MV-4-11 (cell line): Measurements from ENCODE around the gene SPTY2D1.
"Not testable (repeated sequence)": the region's sequence is repeated elsewhere in the genome, so short reads cannot be mapped to it uniquely, and the experiment has no call there.

Experiments used
- DNase-seq: peaks from one replicate; lab custom pipeline; 2025; lab: John Stamatoyannopoulos, UW

SPTY2D1 gene

DNA sequence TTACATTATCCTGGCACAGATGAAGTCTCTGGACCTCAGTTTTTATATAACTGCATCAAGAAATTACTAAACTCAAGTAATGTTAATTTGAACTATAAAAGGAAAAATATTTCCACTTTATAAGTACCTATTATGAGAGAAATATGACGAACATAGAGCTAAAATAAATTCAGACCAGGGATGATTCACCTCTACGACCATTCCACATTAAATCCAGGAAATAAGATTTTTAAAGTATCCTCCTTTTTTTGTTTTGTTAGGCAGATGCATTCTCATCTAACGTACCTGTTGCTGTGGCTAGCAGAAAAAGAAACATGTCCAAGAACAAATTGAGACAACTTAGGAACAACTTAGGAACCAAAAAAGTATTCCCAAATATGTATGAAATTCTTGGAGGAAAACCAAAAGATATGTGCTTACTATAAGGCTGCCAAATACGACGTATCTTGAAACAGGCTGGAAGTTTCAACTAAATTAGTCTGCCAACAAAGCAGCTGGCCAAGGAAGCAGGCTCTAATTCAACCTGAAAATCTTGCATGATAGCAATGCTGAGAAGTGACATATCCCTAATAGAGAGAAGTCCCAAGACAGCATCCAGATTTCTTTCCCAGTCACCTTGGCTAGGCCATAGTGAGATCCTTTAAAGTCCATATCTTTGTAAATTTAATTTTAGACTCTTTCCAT, 15.7 kb downstream of the SPTY2D1 start:
- DNase-seq: no peak

DNA sequence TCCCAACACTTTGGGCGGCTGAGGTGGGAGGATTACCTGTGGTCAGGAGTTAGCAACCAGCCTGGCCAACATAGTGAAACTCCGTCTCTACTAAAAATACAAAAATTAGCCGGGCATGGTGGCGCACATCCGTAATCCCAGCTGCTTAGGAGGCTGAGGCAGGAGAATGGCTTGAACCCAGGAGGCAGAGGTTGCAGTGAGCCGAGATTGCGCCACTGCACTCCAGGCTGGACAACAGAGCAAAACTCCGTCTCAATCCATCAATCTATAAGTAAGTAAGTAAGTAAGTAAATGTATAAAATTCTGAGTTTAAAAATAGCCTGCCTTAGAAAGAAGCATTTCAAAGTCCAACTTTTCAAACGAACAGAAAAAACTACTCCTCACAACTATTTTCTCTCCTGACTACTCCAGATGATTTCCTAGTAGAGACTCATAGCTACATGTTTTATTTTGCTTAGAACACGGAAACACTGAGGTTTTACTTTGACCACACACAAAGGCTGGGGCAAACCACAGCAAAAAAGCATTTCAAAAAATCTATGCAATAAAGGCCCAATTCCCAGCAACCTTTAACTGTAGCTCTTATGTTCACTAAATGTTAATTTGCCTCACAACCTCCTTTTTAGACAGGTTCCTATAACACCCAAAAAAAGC, 16.3 kb downstream of the SPTY2D1 start:
- peak; percentile 80 for DNase-seq

DNA sequence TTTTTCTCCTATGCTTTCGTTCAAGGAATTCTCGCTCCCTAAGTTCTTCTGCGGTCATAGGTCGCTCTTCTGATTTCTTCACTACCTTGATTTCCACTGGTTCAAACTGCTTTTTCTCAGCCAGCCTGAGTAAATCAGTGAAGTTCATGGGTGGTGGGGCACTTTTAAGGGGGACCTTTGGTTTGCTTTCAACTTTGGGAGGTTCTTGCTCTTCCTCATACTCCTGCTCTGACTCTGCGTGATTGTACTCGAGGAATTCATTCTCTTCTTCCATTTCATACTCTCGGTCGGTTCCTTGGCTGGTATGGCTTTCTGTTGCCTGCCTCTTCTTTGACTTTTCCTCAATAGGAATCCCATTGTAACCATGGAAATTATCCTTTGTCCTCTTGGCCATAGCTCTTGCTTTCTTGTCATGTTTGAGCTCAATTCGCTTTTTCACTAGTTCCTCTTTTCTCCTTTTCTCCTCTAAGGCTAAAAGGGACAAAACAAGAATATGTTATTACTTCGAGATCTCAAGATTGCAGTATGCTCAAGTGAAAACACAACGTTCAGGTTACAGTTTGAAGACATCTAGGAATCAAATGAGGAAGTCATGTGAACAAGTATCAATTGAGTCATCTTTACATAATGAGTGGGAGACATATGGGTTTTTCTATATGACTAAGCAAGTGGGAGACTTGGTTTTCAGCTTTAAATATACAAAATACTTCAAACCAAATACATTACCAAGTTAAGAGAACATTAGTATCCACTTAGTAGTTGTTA, 18.3 kb downstream of the SPTY2D1 start:
- peak; percentile 95 for DNase-seq

DNA sequence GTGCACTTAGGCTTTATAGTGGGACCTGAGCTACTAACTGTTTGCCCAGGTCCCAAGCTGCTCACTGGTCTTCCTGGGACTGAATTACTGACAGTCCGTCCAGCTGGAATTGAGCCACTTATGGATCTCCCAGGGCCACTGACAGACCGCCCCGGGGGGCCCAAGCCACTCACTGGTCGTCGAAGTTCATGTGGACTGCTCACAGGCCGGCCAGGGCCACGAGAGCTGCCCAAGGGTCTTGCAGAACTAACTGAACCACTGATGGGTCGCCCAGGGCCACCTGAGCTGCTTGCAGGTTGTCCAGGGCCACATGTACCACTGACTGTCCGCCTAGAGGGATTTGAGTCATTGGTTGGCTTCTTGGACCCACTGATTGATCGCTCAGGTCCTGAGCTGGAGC, 19.5 kb downstream of the SPTY2D1 start:
- no peak for DNase-seq

DNA sequence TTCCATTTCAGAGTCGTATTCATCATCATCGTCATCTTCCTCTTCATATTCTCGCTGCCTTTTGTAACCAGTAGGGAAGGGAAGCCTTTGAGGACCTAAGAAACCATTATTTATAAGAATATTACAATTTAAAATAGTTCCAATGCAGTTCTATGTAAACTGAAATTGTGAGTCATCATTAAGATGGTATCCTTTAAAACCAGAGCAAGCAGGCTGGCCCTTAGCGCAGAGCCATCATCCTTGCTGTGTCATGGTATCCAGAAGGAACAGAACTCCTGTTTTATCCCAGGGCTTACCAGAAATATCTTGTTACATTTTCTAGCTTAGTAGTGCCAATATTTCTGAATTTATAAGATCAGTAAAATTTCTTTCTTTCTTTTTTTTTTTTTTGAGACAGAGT, 21.7 kb downstream of the SPTY2D1 start:
- DNase-seq: no peak

DNA sequence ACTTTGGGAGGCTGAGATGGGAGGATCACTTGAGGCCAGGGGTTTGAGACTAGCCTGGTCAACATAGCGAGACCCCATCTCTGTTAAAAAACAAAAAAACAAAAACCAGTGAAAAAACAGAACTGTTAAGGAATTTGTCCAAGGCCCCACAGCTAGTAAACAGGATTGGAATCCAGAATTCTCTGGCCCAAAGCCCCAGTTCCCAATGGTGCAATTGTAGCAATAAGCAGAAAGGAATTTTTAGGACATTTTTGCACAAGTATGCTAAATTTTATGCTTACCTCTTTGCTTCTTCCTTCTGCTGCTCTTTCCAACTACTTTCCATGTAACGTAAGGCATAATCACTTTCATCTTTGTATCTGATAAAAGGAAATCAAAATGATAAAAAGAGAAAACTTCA, 22.9 kb downstream of the SPTY2D1 start:
- DNase-seq: no peak

DNA sequence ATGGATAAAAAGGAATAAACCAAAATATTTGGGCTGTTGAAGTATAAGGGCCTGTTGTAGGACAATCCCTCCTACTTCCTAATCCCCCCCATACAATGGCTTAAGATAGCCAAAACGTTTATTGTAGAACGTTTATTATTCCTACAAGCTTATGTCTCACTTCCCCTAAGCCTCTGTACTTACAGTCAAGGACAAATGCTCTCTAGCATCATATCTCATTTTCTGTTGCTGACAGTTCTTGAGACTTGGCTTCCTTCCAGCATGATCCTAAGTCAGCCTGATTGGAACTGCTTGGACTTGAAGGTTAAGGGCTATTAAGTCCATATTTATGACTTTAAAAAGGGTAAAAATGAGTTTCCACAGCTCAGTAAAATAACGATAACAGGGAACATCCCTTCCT, 25.8 kb downstream of the SPTY2D1 start:
- peak; percentile 48 for DNase-seq

DNA sequence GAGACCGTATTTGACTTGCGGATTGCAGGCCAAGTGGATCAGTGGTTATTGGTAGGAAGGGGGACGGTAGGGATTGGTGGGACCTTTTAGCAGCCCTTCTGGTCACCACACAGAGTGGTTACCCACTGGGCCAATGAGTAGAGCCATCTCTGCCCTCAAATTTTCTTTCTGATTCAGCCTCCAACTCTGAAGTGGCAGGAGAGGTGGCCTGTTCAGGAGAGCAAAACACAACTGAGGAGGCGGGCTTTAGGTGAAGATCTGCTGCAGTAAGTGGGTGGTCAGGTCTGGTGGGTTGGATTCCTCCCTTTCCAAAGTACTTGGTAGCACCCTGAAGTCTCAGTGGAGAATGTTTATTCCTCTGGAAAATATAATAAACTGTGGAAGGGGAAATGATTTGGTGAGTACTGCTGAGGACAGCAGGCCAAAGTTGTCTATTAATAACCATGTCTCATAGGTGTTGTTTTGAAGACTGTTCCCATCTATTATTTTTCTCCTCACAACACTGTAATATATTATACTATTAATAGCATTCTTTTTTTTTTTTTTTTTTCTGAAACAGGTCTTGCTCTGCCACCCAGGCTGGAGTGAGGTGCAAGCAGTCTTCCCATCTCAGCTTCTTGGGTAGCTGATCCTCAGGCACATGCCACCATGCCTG, 33.1 kb downstream of the SPTY2D1 start:
- no peak for DNase-seq

DNA sequence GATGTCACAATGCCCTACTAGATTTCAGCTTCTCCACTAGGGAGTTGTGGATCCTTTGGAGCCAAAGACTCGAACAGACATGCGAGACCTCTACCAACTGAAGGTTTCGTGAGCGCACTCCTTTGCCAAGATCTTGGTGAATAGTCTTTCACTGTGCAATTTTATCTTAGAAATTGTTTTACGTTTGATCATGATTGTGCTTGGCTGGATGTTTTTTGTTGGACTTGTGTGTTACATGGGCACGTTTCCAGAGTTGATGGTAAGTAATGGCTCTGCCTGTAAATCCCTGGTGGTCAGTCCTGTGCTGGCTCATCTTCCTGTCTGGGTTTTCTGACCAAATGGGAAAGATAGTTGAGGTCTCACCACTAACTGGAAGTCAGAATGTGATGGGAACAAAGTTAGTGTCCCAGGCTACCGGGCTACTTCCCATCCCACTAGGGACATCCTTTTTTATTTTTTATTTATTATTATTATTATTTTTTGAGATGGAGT, 34.4 kb downstream of the SPTY2D1 start, which contains the start of gene MISFA:
TSS of gene MISFA (plus strand) at position 51 of the 492 bp plus-strand sequence. CDS start at position 191, 140 bp downstream.
- DNase-seq: no peak

DNA sequence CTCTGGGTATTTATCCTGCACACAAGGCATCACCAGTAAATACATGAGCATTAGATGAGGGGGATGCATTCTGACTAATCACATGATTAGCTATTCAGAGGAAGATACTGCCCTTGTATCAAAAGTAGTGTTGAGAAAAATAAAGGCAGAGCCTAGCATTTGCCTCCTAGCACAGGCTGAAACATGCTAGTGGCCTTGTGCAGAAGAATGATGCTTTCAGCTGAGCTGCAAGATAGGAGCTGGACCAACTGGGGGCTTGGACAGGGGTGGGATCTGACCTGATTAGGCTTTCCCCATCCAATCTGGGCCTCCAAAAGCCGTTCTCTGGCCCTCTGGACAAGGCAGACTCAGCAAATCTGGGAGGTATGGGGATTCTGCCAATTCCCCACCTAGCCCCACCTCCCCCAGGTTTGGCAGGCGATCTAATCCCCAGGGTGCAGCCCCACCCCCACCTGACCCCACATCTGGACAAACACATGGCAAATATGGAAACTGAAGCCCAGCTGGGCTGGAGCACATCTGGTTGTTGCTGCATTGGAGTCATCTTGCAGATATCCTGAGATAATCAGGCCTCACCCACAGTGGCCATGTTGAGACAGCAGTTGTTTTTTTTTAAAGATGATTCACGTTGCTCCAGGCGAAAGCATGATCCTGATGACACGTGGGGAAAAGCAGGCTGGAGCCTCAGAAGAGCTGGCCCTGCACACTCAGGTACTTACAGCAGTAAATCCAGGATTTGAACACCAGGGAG, 39.0 kb downstream of the SPTY2D1 start:
- DNase-seq: no peak

DNA sequence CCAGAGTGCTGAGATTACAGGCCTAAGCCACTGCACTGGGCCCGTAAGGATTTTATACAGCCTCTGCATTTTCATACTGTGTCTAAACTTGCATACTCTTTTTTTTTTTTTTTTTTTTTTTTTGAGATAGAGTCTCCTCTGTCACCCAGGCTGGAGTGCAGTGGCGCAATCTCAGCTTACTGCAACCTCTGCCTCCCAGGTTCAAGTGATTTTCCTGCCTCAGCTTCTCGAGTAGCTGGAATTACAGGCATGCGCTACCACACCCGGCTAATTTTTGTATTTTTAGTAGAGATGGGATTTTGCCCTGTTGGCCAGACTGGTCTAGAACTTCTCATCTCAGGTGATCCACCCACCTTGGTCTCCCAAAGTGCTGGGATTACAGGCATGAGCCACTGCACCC, 40.1 kb downstream of the SPTY2D1 start:
- DNase-seq: not testable (repeated sequence)

DNA sequence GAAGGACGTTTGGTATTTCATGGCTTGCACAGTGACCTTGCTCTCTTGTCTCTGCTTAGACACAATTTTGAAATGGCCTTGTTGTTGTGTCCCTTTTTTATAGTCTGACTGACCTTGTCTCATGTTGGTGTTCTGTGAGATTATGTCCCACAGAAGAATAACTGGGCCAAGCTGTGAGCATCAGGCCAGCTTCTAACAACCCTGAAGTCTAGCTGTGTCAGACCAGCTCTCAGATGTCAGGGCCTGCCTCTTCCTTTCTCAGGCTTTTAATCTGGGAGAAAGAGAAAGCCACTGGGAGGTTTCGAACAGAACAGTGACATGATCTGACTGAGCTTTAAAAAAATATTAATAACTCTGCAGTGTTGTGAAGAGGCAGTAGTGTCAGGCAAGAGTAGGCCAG, 43.6 kb downstream of the SPTY2D1 start:
- no peak for DNase-seq

DNA sequence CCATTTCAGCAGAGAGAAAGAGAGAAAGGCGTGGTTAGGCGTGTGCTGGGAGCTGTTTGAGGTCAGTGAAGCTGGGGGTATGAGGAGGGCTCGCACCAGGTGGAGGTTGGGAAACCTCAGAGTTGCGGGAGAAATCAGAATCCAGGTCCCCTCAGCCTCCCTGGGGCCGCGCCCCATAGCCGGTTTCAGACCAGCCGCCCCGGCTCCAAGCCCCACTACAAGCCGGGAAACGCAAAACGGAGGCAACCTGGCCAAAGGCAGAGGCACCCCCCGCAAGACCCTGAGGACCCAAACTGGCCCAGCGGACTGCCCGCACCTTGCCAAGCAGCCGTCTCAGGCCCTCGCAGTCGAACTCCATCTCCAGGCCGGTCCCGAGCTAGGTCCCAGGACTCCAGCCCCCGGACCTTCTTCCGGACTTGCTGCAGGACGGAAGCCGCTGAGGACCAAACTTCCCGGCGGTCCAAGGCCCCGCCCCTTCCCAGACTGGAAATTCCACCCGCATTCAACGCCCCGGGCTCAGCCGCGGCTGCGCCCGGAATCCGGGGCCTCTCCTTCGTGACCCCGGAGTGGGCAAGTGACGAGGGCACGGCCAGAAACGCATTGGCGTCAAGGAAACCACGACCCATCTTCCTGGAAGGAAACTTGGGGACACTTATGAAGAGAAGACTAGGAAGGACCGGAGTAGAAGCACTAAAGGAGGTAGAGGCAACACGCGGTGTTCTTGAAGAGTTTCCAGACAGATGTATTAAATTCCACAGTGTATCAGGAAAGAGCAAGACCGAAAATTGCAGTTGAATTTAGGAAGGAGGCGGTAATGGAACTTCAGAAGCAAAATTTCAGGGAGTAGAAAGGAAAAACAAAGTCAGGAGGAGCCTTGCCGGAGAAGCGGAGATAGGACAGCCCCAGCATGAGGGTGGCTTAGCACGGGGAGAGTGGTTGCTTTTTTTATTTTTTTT, 45.6 kb downstream of the SPTY2D1 start, which contains the start of gene UEVLD:
TSS of gene UEVLD (minus strand) at position 438 of the 956 bp plus-strand sequence. CDS start at position 358, 80 bp downstream.
- peak; percentile 73 for DNase-seq

DNA sequence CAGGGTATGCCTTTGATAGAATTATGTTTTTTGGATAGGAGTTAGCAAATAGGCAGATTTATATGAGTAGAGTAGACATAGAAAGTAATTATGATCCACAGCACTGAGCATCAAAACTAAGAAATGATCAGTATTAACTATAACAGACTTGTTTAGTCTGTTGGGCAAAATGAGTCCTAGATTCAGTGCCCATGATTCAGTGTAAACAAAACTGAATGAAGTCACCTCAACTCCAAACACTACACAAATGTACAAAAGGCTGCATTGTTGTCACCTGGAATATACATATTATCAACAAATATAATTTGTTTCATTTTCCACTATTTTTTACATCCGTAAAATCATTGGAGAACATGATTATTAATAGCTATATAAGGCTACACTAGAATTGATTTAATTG, 52.3 kb downstream of the SPTY2D1 start:
- DNase-seq: no peak

DNA sequence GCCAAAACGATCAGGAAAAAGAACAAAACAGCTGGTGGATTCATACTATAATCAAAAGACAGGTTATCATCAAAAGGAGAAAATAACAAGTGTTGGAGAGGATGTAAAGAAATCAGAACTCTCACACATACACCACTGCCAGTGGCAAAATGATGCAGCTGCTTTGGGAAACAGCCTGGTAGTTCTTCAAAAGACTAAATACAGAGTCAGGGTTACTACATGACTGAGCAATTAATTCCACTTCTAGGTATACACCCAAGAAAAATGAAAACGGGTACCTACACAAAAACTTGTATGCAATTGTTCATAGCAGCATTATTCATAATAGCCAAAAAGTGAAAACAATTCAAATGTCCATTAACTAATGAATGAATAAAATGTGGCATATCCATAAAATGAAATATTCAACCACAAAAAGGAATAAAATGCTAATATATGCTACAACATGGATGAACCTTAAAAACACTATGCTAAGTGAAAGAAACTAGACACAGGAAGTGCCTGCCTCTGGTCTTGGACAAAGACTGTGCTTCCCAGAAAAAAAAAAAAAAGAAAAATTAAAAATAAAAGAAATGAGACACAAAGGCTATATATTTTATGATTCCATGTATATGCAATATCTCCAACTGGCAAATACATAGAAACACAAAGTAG, 53.9 kb downstream of the SPTY2D1 start:
- DNase-seq: no peak

DNA sequence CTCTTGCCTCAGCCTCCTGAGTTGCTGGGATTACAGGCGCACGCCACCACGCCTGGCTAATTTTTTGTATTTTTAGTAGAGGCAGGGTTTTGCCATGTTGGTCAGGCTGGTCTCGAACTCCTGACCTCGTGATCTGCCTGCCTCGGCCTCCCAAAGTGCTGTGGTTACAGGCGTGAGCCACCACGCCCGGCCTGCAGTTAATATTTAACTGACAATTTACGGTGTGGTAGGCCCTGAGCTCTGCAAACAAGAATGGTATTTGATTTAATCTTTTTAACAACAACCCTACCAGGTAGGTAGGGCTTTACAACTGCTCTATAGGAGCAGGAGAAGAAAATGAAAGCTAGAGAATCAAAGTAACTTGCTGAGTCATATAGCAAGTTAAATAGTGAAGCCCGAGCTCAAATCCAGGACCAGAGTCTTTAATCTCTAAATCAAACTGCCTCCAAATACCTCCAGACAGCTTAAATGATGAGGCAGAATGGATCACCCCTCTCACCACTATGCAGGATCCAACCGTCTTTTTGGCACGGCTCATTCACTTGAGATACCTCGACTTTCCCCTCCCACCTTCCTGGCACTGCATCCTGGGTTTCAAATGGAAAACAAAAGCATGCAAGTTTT, 55.1 kb downstream of the SPTY2D1 start:
- DNase-seq: no peak

DNA sequence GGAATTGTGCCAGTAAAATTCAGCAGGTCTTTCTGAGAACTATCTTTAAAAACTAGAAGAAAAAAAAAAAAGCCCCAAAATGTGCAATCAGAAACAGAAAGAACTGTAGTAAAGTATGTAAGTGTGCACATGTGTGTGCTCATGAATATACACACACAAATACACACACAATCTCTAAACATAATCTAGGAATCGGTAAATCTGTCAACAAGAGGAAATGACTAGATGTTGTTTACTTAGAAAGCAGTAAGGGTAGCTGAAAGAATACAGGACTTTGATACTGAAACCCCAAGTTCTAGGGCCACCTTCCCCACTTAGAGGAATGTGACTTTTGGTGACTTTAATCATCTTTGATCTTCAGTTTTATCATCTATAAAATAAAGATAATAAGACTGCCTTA, 58.8 kb downstream of the SPTY2D1 start:
- no peak for DNase-seq

DNA sequence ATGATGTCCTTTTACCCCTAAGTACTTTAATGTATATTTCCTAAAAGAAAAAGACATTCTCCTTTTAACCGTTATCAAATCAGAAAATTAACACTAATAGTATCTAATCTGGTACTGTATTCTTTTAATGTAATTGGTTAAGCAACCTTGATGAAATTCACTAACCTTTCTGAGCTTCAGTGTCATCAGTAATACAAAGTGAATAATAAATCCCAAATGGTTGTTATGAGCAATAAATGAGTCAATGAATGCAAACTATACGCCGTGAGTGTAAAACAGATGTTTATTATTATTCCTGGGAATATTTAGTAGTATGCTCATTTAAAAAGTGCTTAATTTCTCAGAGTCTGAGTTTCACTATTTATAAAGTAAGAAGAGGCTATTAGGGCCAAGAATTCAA, 67.1 kb downstream of the SPTY2D1 start:
- DNase-seq: no peak

DNA sequence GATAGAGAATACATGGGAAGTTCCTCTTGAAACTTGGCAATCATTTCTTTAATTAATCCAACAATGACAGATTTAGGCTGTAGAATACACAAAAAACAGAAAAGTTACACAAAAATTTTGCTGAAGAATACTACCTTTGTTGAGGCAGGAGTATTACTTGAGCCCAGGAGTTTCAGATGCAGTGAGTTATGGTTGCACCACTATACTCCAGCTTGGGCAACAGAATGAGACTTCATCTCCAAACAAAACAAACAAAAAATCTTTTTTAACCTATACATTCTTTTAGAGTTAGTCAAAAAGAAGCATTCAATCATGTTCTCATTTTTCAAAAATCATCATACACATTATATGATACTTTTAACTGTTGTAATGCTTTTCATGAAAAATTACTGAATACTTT, 67.7 kb downstream of the SPTY2D1 start:
- no peak for DNase-seq
